Left cardiac atrium (tissue), 4 donors: ENCODE data around the gene WNT3A. TPM values are rescaled to one million over a fixed set of nuclear protein-coding genes. Genes with fewer than 3 reads are reported as not detected.

Source experiments
- ATAC-seq, 2 donors: fragments of 200-7000 bp; cut with Tn5 transposase; one replicate each; pipeline ENCODE4 v1.9.1; 2020; ENCODE audit warnings: mild to moderate bottlenecking in 2 of 2, moderate library complexity in 2 of 2
- DNase-seq: peaks from one replicate; pipeline ENCODE4 v3.0.0-alpha.2; 2020
- intact Hi-C, 2 donors: fragments of 100-400 bp; cut with DNase I; formaldehyde crosslinking; loops; one replicate each; pipeline versions ENCODE4 v1.14.1 to v1.15.1; 2022 to 2023
- total RNA-seq, 2 donors: library from RNA; stranded (reverse); fragmentation: NEBNext Ultra II Directional; extraction: Animal tissue kit (Norgen Biotek cat#: 25700); gene quantifications; one replicate each; pipeline ENCODE4 v1.2.1, GENCODE V29; 2021
- donor health status: DM: no; HTN: yes; CAD: no.
- donor health status: DM: no; HTN: yes; CAD: no; lungs with severe emphysema.
- donor health status: DM: yes; HTN: yes; CAD: no.
- donor health status: Dilated cardiomyopathy.

The WNT3A gene
- total RNA-seq, 2 donors from 2014 or later, result not detected

GRCh38 chr1:228090613-228091081 lies 83.8 kb downstream of the WNT3A start:
- intact Hi-C loops, result no loop called here
- peak; percentile 4 to 17 for ATAC-seq
- DNase-seq, result peak; percentile 23

GRCh38 chr1:228091084-228091483 lies 84.3 kb downstream of the WNT3A start:
- intact Hi-C loops, result no loop called here
- DNase-seq (no peak), ATAC-seq (no peak)

GRCh38 chr1:228092342-228093049 lies 85.7 kb downstream of the WNT3A start:
- intact Hi-C loops, result no loop called here
- ATAC-seq (no peak), DNase-seq (no peak)

- intact Hi-C loops, result no loop called here
- ATAC-seq, result no peak
- no peak for DNase-seq
Observed at GRCh38 chr1:228093050-228093906, 86.5 kb downstream of the WNT3A start.

GRCh38 chr1:228094432-228095016 lies 87.7 kb downstream of the WNT3A start:
- intact Hi-C loops, result no loop called here
- ATAC-seq (no peak), DNase-seq (no peak)

GRCh38 chr1:228095161-228095560 lies 88.4 kb downstream of the WNT3A start:
- DNase-seq, result no peak

GRCh38 chr1:228095938-228096337 lies 89.1 kb downstream of the WNT3A start:
- DNase-seq, result no peak
- no peak for ATAC-seq
- intact Hi-C loops, result no loop called here

More at GRCh38 chr1:228095161-228095560, 88.4 kb downstream of the WNT3A start:
- intact Hi-C loops, result no loop called here
- ATAC-seq, result no peak

GRCh38 chr1:228096416-228097332 lies 89.9 kb downstream of the WNT3A start:
- intact Hi-C loops, result no loop called here
- no peak for ATAC-seq
- DNase-seq, result no peak

- intact Hi-C loops, result no loop called here
- no peak for DNase-seq
- no peak for ATAC-seq
Observed at GRCh38 chr1:228097333-228098081, 90.7 kb downstream of the WNT3A start.

GRCh38 chr1:228098323-228098931 lies 91.6 kb downstream of the WNT3A start:
- DNase-seq (no peak), ATAC-seq (no peak)
- intact Hi-C loops, result no loop called here

- ATAC-seq (no peak), DNase-seq (no peak)
- intact Hi-C loops, result no loop called here
Observed at GRCh38 chr1:228099331-228099732, 92.5 kb downstream of the WNT3A start.

- DNase-seq (no peak), ATAC-seq (no peak)
- intact Hi-C loops, result no loop called here
Observed at GRCh38 chr1:228100822-228101613, 94.2 kb downstream of the WNT3A start.

GRCh38 chr1:228101614-228101993 lies 94.8 kb downstream of the WNT3A start:
- no peak for DNase-seq
- intact Hi-C loops, result no loop called here
- ATAC-seq, result no peak

GRCh38 chr1:228101994-228102790 lies 95.4 kb downstream of the WNT3A start:
- intact Hi-C loops, result no loop called here
- ATAC-seq, result peak; percentile 12
- peak; percentile 53 for DNase-seq

- peak; percentile 89 to 96 for ATAC-seq
- intact Hi-C loops, result no loop called here
- DNase-seq, result peak; percentile 96
Observed at GRCh38 chr1:228102791-228103620, 96.2 kb downstream of the WNT3A start, which contains the start of gene C1orf35. TSS of gene C1orf35 (minus strand) at chr1:228103325. CDS start at chr1:228103227, 98 bp downstream.
